ENCODE results near the gene KRT37. TPM values are rescaled to one million over a fixed set of nuclear protein-coding genes. Genes with fewer than 3 reads are reported as not detected.

KRT37 gene
- polyA plus RNA-seq, 1 experiment = not detected

GRCh38 chr17:41413982-41414381 is 10.4 kb downstream of the KRT37 start:
- Histone ChIP-seq H3K36me3 (ENCODE audit: control insufficient read depth, insufficient read depth, low read length) (no peaks in the 10 kb centered on the region), H3K27me3 (ENCODE audit: control insufficient read depth, insufficient read depth, low read length) (no peaks in the 10 kb centered on the region), H3K4me3 (ENCODE audit: low read depth, low read length) (no peak overlapping the region)
- TF ChIP-seq CTCF (IDR thresholded peaks at IDR 0.05; ENCODE audit: insufficient read depth, low read depth, low read length) = no peak
- DNase-seq (ENCODE audit: low read depth) = no peak
- ChIA-PET CTCF (interaction anchor here (0.7 kb wide), 1 partner anchor 250 kb away, joined by 3 read pairs; no protein-coding TSS in a partner anchor), POLR2A (no interaction called here)

GRCh38 chr17:41413353-41413957 is 10.9 kb downstream of the KRT37 start:
- H3K4me3 ChIP-seq (ENCODE audit: low read depth, low read length) = no peak overlapping the region
- CTCF ChIA-PET = interaction anchor here (0.7 kb wide), 1 partner anchor 251 kb away, joined by 3 read pairs; no protein-coding TSS in a partner anchor
- no peak for DNase-seq (ENCODE audit: low read depth)
- no peaks in the 10 kb centered on the region for H3K27me3 ChIP-seq (ENCODE audit: control insufficient read depth, insufficient read depth, low read length)
- POLR2A ChIA-PET = no interaction called here
- no peak for TF ChIP-seq CTCF (IDR thresholded peaks at IDR 0.05; ENCODE audit: insufficient read depth, low read depth, low read length)
- no peaks in the 10 kb centered on the region for H3K36me3 ChIP-seq (ENCODE audit: control insufficient read depth, insufficient read depth, low read length)

GRCh38 chr17:41411072-41411840 is 13.1 kb downstream of the KRT37 start:
- ChIA-PET POLR2A (no interaction called here), CTCF (interaction anchor here (1.5 kb wide), 1 partner anchor 138 kb away, joined by 4 read pairs; no protein-coding TSS in a partner anchor)
- H3K4me3 ChIP-seq (ENCODE audit: low read depth, low read length) = no peak overlapping the region
- no peak for TF ChIP-seq CTCF (IDR thresholded peaks at IDR 0.05; ENCODE audit: insufficient read depth, low read depth, low read length)
- no peaks in the 10 kb centered on the region for H3K36me3 ChIP-seq (ENCODE audit: control insufficient read depth, insufficient read depth, low read length)
- H3K27me3 ChIP-seq (ENCODE audit: control insufficient read depth, insufficient read depth, low read length) = no peaks in the 10 kb centered on the region
- DNase-seq (ENCODE audit: low read depth) = no peak

DNA sequence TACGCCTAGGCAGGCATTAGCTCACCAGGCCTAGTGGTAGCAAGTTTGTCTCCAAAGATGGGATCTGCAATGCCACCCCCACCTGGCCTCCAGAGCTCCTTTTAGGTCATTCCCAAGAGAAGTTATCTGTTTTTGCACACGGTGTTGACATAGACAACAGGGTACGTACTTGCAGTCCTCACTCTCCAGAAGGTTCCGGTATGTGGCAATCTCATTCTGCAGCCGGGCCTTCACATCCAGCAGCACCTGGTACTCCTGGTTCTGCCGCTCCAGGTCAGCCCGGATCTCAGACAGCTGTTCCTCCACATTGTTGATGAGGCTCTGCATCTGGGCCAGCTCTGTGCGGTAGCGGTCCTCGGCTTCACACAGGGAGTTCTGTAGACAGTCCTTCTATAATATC is 17.2 kb downstream of the KRT37 start:
- Histone ChIP-seq H3K4me3 (ENCODE audit: low read depth, low read length) (no peak overlapping the region), H3K36me3 (ENCODE audit: control insufficient read depth, insufficient read depth, low read length) (no peaks in the 10 kb centered on the region), H3K27me3 (ENCODE audit: control insufficient read depth, insufficient read depth, low read length) (no peaks in the 10 kb centered on the region)
- CTCF ChIA-PET = interaction anchor here (1.1 to 6.6 kb wide), 5 partner anchors 10 to 256 kb away, joined by 3 to 36 read pairs (median 19); no protein-coding TSS in a partner anchor
- DNase-seq (ENCODE audit: low read depth) = no peak
- no peak for TF ChIP-seq CTCF (IDR thresholded peaks at IDR 0.05; ENCODE audit: insufficient read depth, low read depth, low read length)
- POLR2A ChIA-PET = no interaction called here

DNA sequence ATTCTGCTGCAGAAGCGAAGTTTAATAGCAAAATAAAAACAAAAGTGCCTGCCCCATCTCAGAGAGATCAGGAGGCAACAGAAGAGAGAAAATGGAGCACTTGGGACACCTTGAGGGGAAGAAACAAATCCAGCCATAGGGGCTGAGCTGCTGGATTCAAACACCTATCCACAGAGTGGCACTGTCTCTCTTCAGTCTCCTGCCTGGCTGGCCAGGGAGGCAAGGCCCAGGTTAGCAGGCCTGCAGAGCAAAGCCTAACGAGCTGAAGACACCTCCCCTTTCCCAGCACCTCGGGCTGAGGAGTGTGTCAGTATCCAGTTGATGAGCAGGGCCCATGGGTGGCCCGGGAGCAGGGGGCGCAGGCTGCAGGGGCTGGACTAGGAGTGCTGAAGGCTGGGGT is 18.2 kb downstream of the KRT37 start:
- ChIA-PET CTCF (interaction anchor here (0.9 to 6.6 kb wide), 6 partner anchors 11 to 257 kb away, joined by 3 to 36 read pairs (median 24); no protein-coding TSS in a partner anchor), POLR2A (no interaction called here)
- 0 out of 2 replicates have a peak, but pooled peaks have one; percentile 5 for TF ChIP-seq CTCF (IDR thresholded peaks at IDR 0.05; ENCODE audit: insufficient read depth, low read depth, low read length)
- H3K4me3 ChIP-seq (ENCODE audit: low read depth, low read length) = no peak overlapping the region
- no peaks in the 10 kb centered on the region for H3K27me3 ChIP-seq (ENCODE audit: control insufficient read depth, insufficient read depth, low read length)
- no peaks in the 10 kb centered on the region for H3K36me3 ChIP-seq (ENCODE audit: control insufficient read depth, insufficient read depth, low read length)
- DNase-seq (ENCODE audit: low read depth) = no peak

Data from BJ (cell line).